WERI-Rb-1 (cell line): ENCODE measurements around the gene ADGRD1.

Experiments
- DNase-seq: peaks from one replicate; pipeline ENCODE4 v3.0.0-alpha.2; 2020
- H3K27ac ChIP-seq: fragments of 250-450 bp; sonication (Bioruptor Pico); 2 replicates; pipeline ENCODE4 v1.5.1; 2020; ENCODE audit warnings: mild to moderate bottlenecking, moderate library complexity
- H3K27me3 ChIP-seq: fragments of 250-450 bp; sonication (Bioruptor Pico); 2 replicates; pipeline ENCODE4 v1.5.1; 2021; ENCODE audit warnings: mild to moderate bottlenecking, low read depth, moderate library complexity; ENCODE audit not compliant: insufficient read depth, severe bottlenecking
- H3K36me3 ChIP-seq: fragments of 250-450 bp; sonication (Bioruptor Pico); 2 replicates; pipeline ENCODE4 v1.5.1; 2020; ENCODE audit warnings: mild to moderate bottlenecking, moderate library complexity
- H3K4me3 ChIP-seq: 2 replicates; pipeline ENCODE4 v1.5.1; 2011; ENCODE audit warnings: low read depth, mild to moderate bottlenecking, control low read depth, low read length
- H3K9me3 ChIP-seq: fragments of 250-450 bp; sonication (Bioruptor Pico); 2 replicates; pipeline ENCODE4 v1.5.1; 2021; ENCODE audit warnings: mild to moderate bottlenecking, moderate library complexity; ENCODE audit not compliant: severe bottlenecking
- CTCF ChIP-seq: IDR thresholded peaks from 2 replicates; pipeline ENCODE4 v1.5.1; 2011; ENCODE audit warnings: low read depth, mild to moderate bottlenecking, control low read depth, inconsistent platforms, low read length

ADGRD1 gene

GRCh38 chr12:130973109-130973508 is 19.4 kb downstream of the ADGRD1 start:
- no peak overlapping the region for H3K4me3 ChIP-seq
- no peak overlapping the region for H3K27ac ChIP-seq
- no peak for TF ChIP-seq CTCF
- H3K9me3 ChIP-seq = no peaks in the 10 kb centered on the region
- no peaks in the 10 kb centered on the region for H3K36me3 ChIP-seq
- no peak for DNase-seq
- no peaks in the 10 kb centered on the region for H3K27me3 ChIP-seq

- no peak for TF ChIP-seq CTCF
- Histone ChIP-seq H3K9me3 (no peaks in the 10 kb centered on the region), H3K27me3 (no peaks in the 10 kb centered on the region), H3K36me3 (no peaks in the 10 kb centered on the region), H3K27ac (no peak overlapping the region), H3K4me3 (no peak overlapping the region)
- no peak for DNase-seq
Measured at GRCh38 chr12:130973906-130974305, 20.2 kb downstream of the ADGRD1 start.

- Histone ChIP-seq H3K4me3 (no peak overlapping the region), H3K27me3 (no peaks in the 10 kb centered on the region), H3K36me3 (no peaks in the 10 kb centered on the region), H3K9me3 (no peaks in the 10 kb centered on the region), H3K27ac (no peak overlapping the region)
- no peak for DNase-seq
- TF ChIP-seq CTCF = no peak
Measured at GRCh38 chr12:130975116-130975515, 21.4 kb downstream of the ADGRD1 start.

GRCh38 chr12:130976171-130976720 is 22.5 kb downstream of the ADGRD1 start:
- Histone ChIP-seq H3K27me3 (no peaks in the 10 kb centered on the region), H3K4me3 (no peak overlapping the region), H3K36me3 (no peaks in the 10 kb centered on the region), H3K9me3 (no peaks in the 10 kb centered on the region), H3K27ac (no peak overlapping the region)
- DNase-seq = no peak
- TF ChIP-seq CTCF = no peak

GRCh38 chr12:130977046-130977742 is 23.5 kb downstream of the ADGRD1 start:
- 0 out of 2 replicates have a peak, but pooled peaks have one; percentile 0 for TF ChIP-seq CTCF
- DNase-seq = no peak
- H3K27me3 ChIP-seq = no peaks in the 10 kb centered on the region

GRCh38 chr12:130977743-130978095 is 24.0 kb downstream of the ADGRD1 start:
- H3K36me3 ChIP-seq = no peaks in the 10 kb centered on the region
- H3K27ac ChIP-seq = no peak overlapping the region
- H3K27me3 ChIP-seq = no peaks in the 10 kb centered on the region
- H3K4me3 ChIP-seq = no peak overlapping the region
- H3K9me3 ChIP-seq = no peaks in the 10 kb centered on the region
- DNase-seq = no peak
- TF ChIP-seq CTCF = no peak

More at GRCh38 chr12:130977046-130977742, 23.5 kb downstream of the ADGRD1 start:
- Histone ChIP-seq H3K9me3 (no peaks in the 10 kb centered on the region), H3K4me3 (no peak overlapping the region), H3K27ac (no peak overlapping the region), H3K36me3 (no peaks in the 10 kb centered on the region)
